Lower leg skin (tissue), 4 donors: ENCODE measurements around the gene MTHFD1L. TPM values are rescaled to one million over a fixed set of nuclear protein-coding genes. Genes with fewer than 3 reads are reported as not detected.

Experiments used
- DNase-seq, 2 donors: peaks; one replicate each; pipeline ENCODE4 v3.0.0-alpha.2; 2019; ENCODE audit warnings: low spot score in 2 of 2
- H3K4me3 ChIP-seq: fragments of 200-600 bp; sonication (generic); 2 replicates; pipeline ENCODE4 v1.5.1; 2017; ENCODE audit warnings: mild to moderate bottlenecking, low read depth; ENCODE audit not compliant: poor library complexity, severe bottlenecking
- CTCF ChIP-seq, 3 donors: fragments of 450-650 bp; IDR thresholded peaks; one replicate each; pipeline ENCODE4 v1.5.1; 2016; ENCODE audit warnings: antibody characterized with exemption in 3 of 3, mild to moderate bottlenecking in 3 of 3, moderate library complexity in 2 of 3
- POLR2A ChIP-seq, 2 donors: fragments of 450-650 bp; IDR thresholded peaks; one replicate each; pipeline ENCODE4 v1.6.1; 2016 to 2017; ENCODE audit warnings: antibody characterized with exemption in 2 of 2, mild to moderate bottlenecking in 1 of 2, moderate library complexity in 1 of 2
- WGBS, 2 donors: methylation state at CpG; one replicate each; pipeline ENCODE4 v1.1.5; 2018; 5-methylcytosine and 5-hydroxymethylcytosine counted together
- intact Hi-C: fragments of 100-400 bp; cut with DNase I; formaldehyde crosslinking; loops from one replicate; pipeline ENCODE4 v1.15.0; 2023; ENCODE audit warnings: low total_unique reads
- total RNA-seq, 4 donors: library from RNA; depleted of rRNA; stranded (reverse); fragments of >200 nt; gene quantifications; one replicate each; pipeline ENCODE4 v1.1.0, GENCODE V29; 2016

MTHFD1L gene
- total RNA-seq, 4 donors from 2014 or later: 2.1 to 7.1 (median 4.4) TPM

DNA sequence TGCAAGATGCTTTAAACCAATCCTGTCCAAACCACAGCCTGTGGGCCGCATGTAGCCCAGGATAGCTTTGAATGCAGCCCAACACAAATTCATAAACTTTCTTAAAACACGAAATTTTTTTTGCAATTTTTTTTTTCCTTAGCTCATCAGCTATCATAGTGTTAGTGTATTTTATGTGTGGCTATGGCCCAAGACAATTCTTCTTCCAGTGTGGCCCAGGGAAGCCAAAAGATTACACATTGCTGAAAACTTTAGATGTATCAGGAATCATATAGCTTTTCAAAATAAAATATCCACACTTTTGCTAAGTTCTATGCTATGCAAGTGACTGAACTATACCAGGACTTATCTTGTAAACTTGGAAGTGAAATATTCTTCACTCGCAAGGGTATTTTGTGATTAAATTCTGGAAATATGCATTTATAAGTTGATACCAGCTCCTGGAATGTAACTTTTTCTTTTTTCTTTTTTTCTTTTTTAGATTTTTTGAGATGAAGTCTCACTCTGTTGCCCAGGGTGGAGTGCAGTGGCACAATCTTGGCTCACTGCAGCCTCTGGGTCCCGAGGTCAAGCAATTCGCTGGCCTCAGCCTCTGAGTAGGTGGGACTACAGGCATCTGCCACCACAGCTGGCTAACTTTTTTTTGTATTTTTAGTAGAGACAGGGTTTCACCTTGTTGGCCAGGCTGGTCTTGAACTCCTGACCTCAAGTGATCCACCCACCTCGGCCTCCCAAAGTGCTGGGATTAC, 49.8 kb downstream of the MTHFD1L start:
- DNase-seq: no peak

GRCh38 chr6:150915880-150916265, 50.4 kb downstream of the MTHFD1L start:
- 80% methylated on average over 7 of the region's 7 CpGs for WGBS, 2 donors
- no peak for DNase-seq
- no peak for TF ChIP-seq POLR2A (IDR thresholded peaks at IDR 0.05)
- TF ChIP-seq CTCF (IDR thresholded peaks at IDR 0.05): no peak
- H3K4me3 ChIP-seq: no peak overlapping the region
- intact Hi-C loops: no loop called here

More for the DNA sequence above, 49.8 kb downstream of the MTHFD1L start:
- TF ChIP-seq POLR2A (IDR thresholded peaks at IDR 0.05) (no peak), CTCF (IDR thresholded peaks at IDR 0.05) (no peak)
- no peak overlapping the region for H3K4me3 ChIP-seq
- intact Hi-C loops: no loop called here
- 76 to 77% methylated on average over 6 of the region's 6 CpGs for WGBS, 2 donors

GRCh38 chr6:150919938-150920337, 54.4 kb downstream of the MTHFD1L start:
- TF ChIP-seq POLR2A (IDR thresholded peaks at IDR 0.05) (no peak), CTCF (IDR thresholded peaks at IDR 0.05) (no peak)
- DNase-seq: no peak
- H3K4me3 ChIP-seq: no peak overlapping the region
- 93 to 98% methylated on average over 2 of the region's 2 CpGs for WGBS, 2 donors
- intact Hi-C loops: no loop called here

- WGBS, 2 donors: 96% methylated on average over 2 of the region's 2 CpGs
- no peak for TF ChIP-seq CTCF (IDR thresholded peaks at IDR 0.05)
- TF ChIP-seq POLR2A (IDR thresholded peaks at IDR 0.05): no peak
- intact Hi-C loops: no loop called here
- DNase-seq: no peak
- no peak overlapping the region for H3K4me3 ChIP-seq
These were observed 56.6 kb downstream of the MTHFD1L start for GRCh38 chr6:150922137-150922536.

GRCh38 chr6:150924808-150925589, 59.5 kb downstream of the MTHFD1L start:
- 77 to 86% methylated on average over 11 of the region's 11 CpGs for WGBS, 2 donors
- no peak for TF ChIP-seq CTCF (IDR thresholded peaks at IDR 0.05)
- no peak for TF ChIP-seq POLR2A (IDR thresholded peaks at IDR 0.05)
- H3K4me3 ChIP-seq: no peak overlapping the region
- intact Hi-C loops: no loop called here
- DNase-seq: peak in 1 of 2 donors; percentile 87
